ENCODE measurements around the gene RBPJ.

Gene RBPJ

GRCh38 chr4:26330946-26331345 is 10.1 kb downstream of the RBPJ start:
- Histone ChIP-seq H4K8ac (ENCODE audit: low read length) (no peak overlapping the region), H2BK120ac (ENCODE audit: low read depth, low read length) (no peak overlapping the region), H3K23ac (ENCODE audit: low read length in 2 of 2) (no peak overlapping the region), H2BK5ac (ENCODE audit: low read depth, low read length, poor library complexity, severe bottlenecking) (no peak overlapping the region), H2AK5ac (ENCODE audit: low read length, severe bottlenecking) (no peak overlapping the region), H3K4me3 (ENCODE audit: insufficient read depth in 1 of 2, low read depth in 1 of 2, low read length in 2 of 2) (peak overlapping the region in 1 of 2 experiments; percentile 48), H3K18ac (ENCODE audit: low read depth in 1 of 2, low read length in 2 of 2) (no peak overlapping the region), H4K91ac (ENCODE audit: low read length) (no peak overlapping the region), H3K4me1 (ENCODE audit: control insufficient read depth, insufficient read depth, low read depth, low read length) (peaks cover 9% of the 10 kb centered on the region), H3K4me2 (ENCODE audit: low read length, poor library complexity, severe bottlenecking) (no peak overlapping the region), H3K9me3 (ENCODE audit: control insufficient read depth, low read length) (no peaks in the 10 kb centered on the region), H3K79me1 (replicated peaks; ENCODE audit: low read length, poor library complexity, severe bottlenecking) (peaks cover 5% of the 10 kb centered on the region), H3K14ac (ENCODE audit: low read length in 2 of 2) (no peak overlapping the region), H3K27me3 (ENCODE audit: control insufficient read depth in 1 of 2, insufficient read depth in 1 of 2, low read length in 2 of 2) (no peaks in the 10 kb centered on the region), H3K27ac (ENCODE audit: low read length, poor library complexity, severe bottlenecking) (no peak overlapping the region), H2BK12ac (ENCODE audit: low read length in 2 of 2) (no peak overlapping the region), H3K4ac (ENCODE audit: low read depth in 1 of 2, low read length in 2 of 2) (no peak overlapping the region), H3K36me3 (ENCODE audit: control insufficient read depth in 1 of 2, insufficient read depth in 2 of 2, low read depth in 1 of 2, low read length in 2 of 2) (peaks cover 0 to 24% of the 10 kb centered on the region in 2 experiments), H3K9ac (ENCODE audit: low read length) (peak overlapping the region; percentile 55), H2BK15ac (ENCODE audit: low read depth, poor library complexity, severe bottlenecking) (no peak overlapping the region), H2AFZ (ENCODE audit: low read depth, low read length) (no peak overlapping the region)
- 76% methylated on average over 6 of the region's 6 CpGs for WGBS
- peak; percentile 25 for DNase-seq

- Histone ChIP-seq H2BK120ac (ENCODE audit: low read depth, low read length) (no peak overlapping the region), H3K14ac (ENCODE audit: low read length in 2 of 2) (no peak overlapping the region), H3K27me3 (ENCODE audit: control insufficient read depth in 1 of 2, insufficient read depth in 1 of 2, low read length in 2 of 2) (no peaks in the 10 kb centered on the region), H2AFZ (ENCODE audit: low read depth, low read length) (no peak overlapping the region), H3K9me3 (ENCODE audit: control insufficient read depth, low read length) (no peaks in the 10 kb centered on the region), H3K23ac (ENCODE audit: low read length in 2 of 2) (no peak overlapping the region), H2BK5ac (ENCODE audit: low read depth, low read length, poor library complexity, severe bottlenecking) (no peak overlapping the region), H3K27ac (ENCODE audit: low read length, poor library complexity, severe bottlenecking) (no peak overlapping the region), H3K79me1 (replicated peaks; ENCODE audit: low read length, poor library complexity, severe bottlenecking) (peaks cover 6% of the 10 kb centered on the region), H2AK5ac (ENCODE audit: low read length, severe bottlenecking) (peak overlapping the region; percentile 70), H2BK15ac (ENCODE audit: low read depth, poor library complexity, severe bottlenecking) (no peak overlapping the region), H4K91ac (ENCODE audit: low read length) (no peak overlapping the region), H3K4me3 (ENCODE audit: insufficient read depth in 1 of 2, low read depth in 1 of 2, low read length in 2 of 2) (peak overlapping the region in 1 of 2 experiments; percentile 48), H3K4me2 (ENCODE audit: low read length, poor library complexity, severe bottlenecking) (no peak overlapping the region), H3K36me3 (ENCODE audit: control insufficient read depth in 1 of 2, insufficient read depth in 2 of 2, low read depth in 1 of 2, low read length in 2 of 2) (peaks cover 0 to 27% of the 10 kb centered on the region in 2 experiments), H4K8ac (ENCODE audit: low read length) (no peak overlapping the region), H3K4ac (ENCODE audit: low read depth in 1 of 2, low read length in 2 of 2) (no peak overlapping the region), H3K4me1 (ENCODE audit: control insufficient read depth, insufficient read depth, low read depth, low read length) (peaks cover 9% of the 10 kb centered on the region), H3K18ac (ENCODE audit: low read depth in 1 of 2, low read length in 2 of 2) (no peak overlapping the region), H2BK12ac (ENCODE audit: low read length in 2 of 2) (no peak overlapping the region), H3K9ac (ENCODE audit: low read length) (peak overlapping the region; percentile 55)
- no peak for DNase-seq
- 94% methylated on average over 7 of the region's 7 CpGs for WGBS
These were observed 10.7 kb downstream of the RBPJ start for GRCh38 chr4:26331380-26331950.

GRCh38 chr4:26334366-26334765 is 13.6 kb downstream of the RBPJ start:
- Histone ChIP-seq H3K27me3 (ENCODE audit: control insufficient read depth in 1 of 2, insufficient read depth in 1 of 2, low read length in 2 of 2) (no peaks in the 10 kb centered on the region), H3K27ac (ENCODE audit: low read length, poor library complexity, severe bottlenecking) (no peak overlapping the region), H4K91ac (ENCODE audit: low read length) (no peak overlapping the region), H3K14ac (ENCODE audit: low read length in 2 of 2) (no peak overlapping the region), H3K18ac (ENCODE audit: low read depth in 1 of 2, low read length in 2 of 2) (no peak overlapping the region), H2BK15ac (ENCODE audit: low read depth, poor library complexity, severe bottlenecking) (no peak overlapping the region), H3K36me3 (ENCODE audit: control insufficient read depth in 1 of 2, insufficient read depth in 2 of 2, low read depth in 1 of 2, low read length in 2 of 2) (peaks cover 0 to 26% of the 10 kb centered on the region in 2 experiments), H3K4me3 (ENCODE audit: insufficient read depth in 1 of 2, low read depth in 1 of 2, low read length in 2 of 2) (no peak overlapping the region), H2BK120ac (ENCODE audit: low read depth, low read length) (no peak overlapping the region), H3K4ac (ENCODE audit: low read depth in 1 of 2, low read length in 2 of 2) (no peak overlapping the region), H2BK12ac (ENCODE audit: low read length in 2 of 2) (no peak overlapping the region), H4K8ac (ENCODE audit: low read length) (no peak overlapping the region), H2AK5ac (ENCODE audit: low read length, severe bottlenecking) (no peak overlapping the region), H3K9ac (ENCODE audit: low read length) (no peak overlapping the region), H2AFZ (ENCODE audit: low read depth, low read length) (no peak overlapping the region), H3K79me1 (replicated peaks; ENCODE audit: low read length, poor library complexity, severe bottlenecking) (peaks cover 13% of the 10 kb centered on the region), H3K4me2 (ENCODE audit: low read length, poor library complexity, severe bottlenecking) (no peak overlapping the region), H3K4me1 (ENCODE audit: control insufficient read depth, insufficient read depth, low read depth, low read length) (peaks cover 7% of the 10 kb centered on the region), H3K23ac (ENCODE audit: low read length in 2 of 2) (no peak overlapping the region), H3K9me3 (ENCODE audit: control insufficient read depth, low read length) (no peaks in the 10 kb centered on the region), H2BK5ac (ENCODE audit: low read depth, low read length, poor library complexity, severe bottlenecking) (no peak overlapping the region)
- WGBS, result 88% methylated on average over 3 of the region's 3 CpGs
- no peak for DNase-seq

- H3K79me1 ChIP-seq (replicated peaks; ENCODE audit: low read length, poor library complexity, severe bottlenecking), result peaks cover 11% of the 10 kb centered on the region
- no peak overlapping the region for H3K4me2 ChIP-seq (ENCODE audit: low read length, poor library complexity, severe bottlenecking)
- H3K14ac ChIP-seq (ENCODE audit: low read length in 2 of 2), result no peak overlapping the region
- DNase-seq, result no peak
- no peak overlapping the region for H2AK5ac ChIP-seq (ENCODE audit: low read length, severe bottlenecking)
- H3K36me3 ChIP-seq (ENCODE audit: control insufficient read depth in 1 of 2, insufficient read depth in 2 of 2, low read depth in 1 of 2, low read length in 2 of 2), result peaks cover 0 to 29% of the 10 kb centered on the region in 2 experiments
- no peak overlapping the region for H2BK120ac ChIP-seq (ENCODE audit: low read depth, low read length)
- no peak overlapping the region for H2BK12ac ChIP-seq (ENCODE audit: low read length in 2 of 2)
- no peak overlapping the region for H2AFZ ChIP-seq (ENCODE audit: low read depth, low read length)
- H3K27me3 ChIP-seq (ENCODE audit: control insufficient read depth in 1 of 2, insufficient read depth in 1 of 2, low read length in 2 of 2), result no peaks in the 10 kb centered on the region
- no peak overlapping the region for H3K4me3 ChIP-seq (ENCODE audit: insufficient read depth in 1 of 2, low read depth in 1 of 2, low read length in 2 of 2)
- H2BK15ac ChIP-seq (ENCODE audit: low read depth, poor library complexity, severe bottlenecking), result no peak overlapping the region
- no peak overlapping the region for H3K27ac ChIP-seq (ENCODE audit: low read length, poor library complexity, severe bottlenecking)
- no peak overlapping the region for H3K23ac ChIP-seq (ENCODE audit: low read length in 2 of 2)
- H3K4ac ChIP-seq (ENCODE audit: low read depth in 1 of 2, low read length in 2 of 2), result no peak overlapping the region
- H4K91ac ChIP-seq (ENCODE audit: low read length), result no peak overlapping the region
- H2BK5ac ChIP-seq (ENCODE audit: low read depth, low read length, poor library complexity, severe bottlenecking), result no peak overlapping the region
- H4K8ac ChIP-seq (ENCODE audit: low read length), result no peak overlapping the region
- peaks cover 2% of the 10 kb centered on the region for H3K4me1 ChIP-seq (ENCODE audit: control insufficient read depth, insufficient read depth, low read depth, low read length)
- WGBS, result 100% methylated on average over 1 of the region's 2 CpGs
- no peak overlapping the region for H3K18ac ChIP-seq (ENCODE audit: low read depth in 1 of 2, low read length in 2 of 2)
- H3K9me3 ChIP-seq (ENCODE audit: control insufficient read depth, low read length), result no peaks in the 10 kb centered on the region
- H3K9ac ChIP-seq (ENCODE audit: low read length), result peak overlapping the region; percentile 20
These were observed 16.8 kb downstream of the RBPJ start for GRCh38 chr4:26337612-26338011.
